Stimulated activated CD8-positive, alpha-beta memory T cell treated with anti-CD3 and anti-CD28 coated beads, Interleukin-7, amount 100 ng/mL, for 24 hours (primary cell): ENCODE data around the gene SLC9A3.

Source experiments
- DNase-seq: peaks from one replicate; pipeline ENCODE4 v3.0.0-alpha.2; 2020; ENCODE audit warnings: low read depth

Gene SLC9A3

GRCh38 chr5:428754-429452 is 95.3 kb downstream of the SLC9A3 start:
- no peak for DNase-seq

GRCh38 chr5:428219-428618 is 96.0 kb downstream of the SLC9A3 start:
- DNase-seq = no peak

GRCh38 chr5:427415-428087 is 96.7 kb downstream of the SLC9A3 start:
- no peak for DNase-seq

- no peak for DNase-seq
These were observed 97.8 kb downstream of the SLC9A3 start for GRCh38 chr5:426392-426976.

- DNase-seq = no peak
These were observed 98.5 kb downstream of the SLC9A3 start for GRCh38 chr5:425714-426113.

GRCh38 chr5:424301-425110 is 99.7 kb downstream of the SLC9A3 start:
- DNase-seq = no peak

GRCh38 chr5:423626-424261 is 100.5 kb downstream of the SLC9A3 start:
- DNase-seq = no peak

- DNase-seq = no peak
These were observed 101.0 kb downstream of the SLC9A3 start for GRCh38 chr5:423233-423565.

- no peak for DNase-seq
These were observed 101.7 kb downstream of the SLC9A3 start for GRCh38 chr5:422323-423232.

GRCh38 chr5:421901-422300 is 102.3 kb downstream of the SLC9A3 start:
- DNase-seq = no peak

GRCh38 chr5:421287-421880 is 102.9 kb downstream of the SLC9A3 start:
- no peak for DNase-seq

GRCh38 chr5:420632-421286 is 103.5 kb downstream of the SLC9A3 start:
- no peak for DNase-seq
